Ovary (tissue), 3 donors: ENCODE results near the gene S1PR1.

Experiments used
- CTCF ChIP-seq, 3 donors: fragments of 450-650 bp in 2 of 3; fragments of 200-600 bp in 1 of 3; IDR thresholded peaks; one replicate each; pipeline versions ENCODE4 v1.5.1 to v1.8.0; 2016 to 2022; ENCODE audit warnings: antibody characterized with exemption in 3 of 3, mild to moderate bottlenecking in 1 of 3
- POLR2A ChIP-seq: fragments of 450-650 bp; IDR thresholded peaks from one replicate; pipeline ENCODE4 v1.6.1; 2017; ENCODE audit warnings: antibody characterized with exemption, mild to moderate bottlenecking, moderate library complexity
- donor health status: DM: no; HTN: no; CAD: no.

- no peak for TF ChIP-seq CTCF (IDR thresholded peaks at IDR 0.05)
- no peak for TF ChIP-seq POLR2A
Measured at GRCh38 chr1:101205457-101205856, 31.4 kb upstream of the S1PR1 start.
